ENCODE measurements around the gene ZNF337.

Gene ZNF337

DNA sequence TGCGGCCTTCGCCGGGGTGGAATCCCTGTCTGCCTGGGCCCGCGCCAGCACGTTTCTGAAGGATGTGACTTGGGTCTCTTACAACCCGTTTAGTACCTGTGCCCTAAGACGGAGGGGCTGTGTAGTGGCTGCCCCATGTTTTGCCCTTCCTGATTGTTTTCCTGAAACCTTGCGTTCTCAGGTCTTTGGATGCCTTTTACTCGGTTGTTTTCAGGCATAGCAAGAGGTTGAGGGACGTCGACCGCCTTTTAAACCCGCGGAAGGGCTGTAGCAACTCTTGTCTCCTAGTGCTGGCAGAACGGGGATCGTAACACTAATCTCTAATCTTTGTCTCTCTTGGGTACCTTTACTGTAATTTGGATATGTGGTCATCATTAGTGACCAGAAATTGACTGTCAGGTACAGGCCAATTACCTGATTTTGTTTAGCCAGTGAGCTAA, 72.1 kb downstream of the ZNF337 start:
- TF ChIP-seq CTCF (IDR thresholded peaks at IDR 0.05; ENCODE audit: control insufficient read depth, extremely low read depth, insufficient read depth): no peak
- peak overlapping the region; percentile 87 for H3K4me3 ChIP-seq (ENCODE audit: low read depth, low read length)
- DNase-seq (ENCODE audit: low read depth): no peak
